Suprapubic skin (tissue), 4 donors: ENCODE results near the gene CC2D1A.

Experiments
- CTCF ChIP-seq, 2 donors: fragments of 200-600 bp in 1 of 2; fragments of 450-650 bp in 1 of 2; sonication (generic) in 1 of 2; IDR thresholded peaks; one replicate each; pipeline ENCODE4 v1.5.1; 2016 to 2019; ENCODE audit warnings: antibody characterized with exemption in 2 of 2, mild to moderate bottlenecking in 1 of 2, moderate library complexity in 1 of 2
- EP300 ChIP-seq: sonication (generic); formaldehyde crosslinking; IDR thresholded peaks from one replicate; pipeline ENCODE4 v1.6.1; 2017; ENCODE audit warnings: antibody characterized with exemption
- POLR2A ChIP-seq, 2 donors: fragments of 450-650 bp; IDR thresholded peaks; one replicate each; pipeline ENCODE4 v1.6.1; 2017; ENCODE audit warnings: antibody characterized with exemption in 2 of 2, mild to moderate bottlenecking in 2 of 2, moderate library complexity in 2 of 2
- POLR2AphosphoS5 ChIP-seq, 3 donors: sonication (generic); formaldehyde crosslinking; IDR thresholded peaks; one replicate each; pipeline ENCODE4 v1.6.1; 2017; ENCODE audit warnings: antibody characterized with exemption in 3 of 3

- no peak for TF ChIP-seq CTCF (IDR thresholded peaks at IDR 0.05)
- no peak for TF ChIP-seq EP300
- no peak for TF ChIP-seq POLR2AphosphoS5 (IDR thresholded peaks at IDR 0.05)
- no peak for TF ChIP-seq POLR2A (IDR thresholded peaks at IDR 0.05)
Measured at GRCh38 chr19:13882836-13883235, 23.2 kb upstream of the CC2D1A start.
